ENCODE data around the gene GPSM3. TPM values are rescaled to one million over a fixed set of nuclear protein-coding genes. Genes with fewer than 3 reads are reported as not detected.

GPSM3 gene
- total and polyA plus RNA-seq, 2 of the 13 experiments (the other 11 are each of a cell fraction or from before 2014, with no cell fraction given) = 0.18 to 6.2 TPM

- TF ChIP-seq MAZ (IDR thresholded peaks at IDR 0.05; ENCODE audit: borderline replicate concordance, low read depth, low read length) (peak; percentile 88; the same call in 1 of the 2 replicates), MAZ (CRISPR knock-in tag; IDR thresholded peaks at IDR 0.05; ENCODE audit: low read depth) (peak; percentile 69; the same call in 1 of the 2 replicates), ZNF749 (CRISPR knock-in tag; IDR thresholded peaks at IDR 0.05; ENCODE audit: borderline replicate concordance) (no peak), SRY (CRISPR knock-in tag; IDR thresholded peaks at IDR 0.05) (no peak), NR0B2 (CRISPR knock-in tag; IDR thresholded peaks at IDR 0.05) (0 out of 2 replicates have a peak, but pooled peaks have one; percentile 33), ELK4 (CRISPR knock-in tag; IDR thresholded peaks at IDR 0.05; ENCODE audit: borderline replicate concordance) (no peak), PBX3 (CRISPR knock-in tag; IDR thresholded peaks at IDR 0.05; ENCODE audit: borderline replicate concordance) (no peak), SKI (IDR thresholded peaks at IDR 0.05; ENCODE audit: partially characterized antibody) (no peak), TEAD3 (CRISPR knock-in tag; optimal IDR thresholded peaks at IDR 0.05; ENCODE audit: borderline replicate concordance) (peak; percentile 48), ZNF296 (CRISPR knock-in tag; conservative IDR thresholded peaks at IDR 0.05) (no peak), ZBTB38 (CRISPR knock-in tag; IDR thresholded peaks at IDR 0.05) (no peak), ZNF274 (CRISPR knock-in tag; IDR thresholded peaks at IDR 0.05) (no peak), ARHGAP35 (CRISPR knock-in tag; IDR thresholded peaks at IDR 0.05; ENCODE audit: borderline replicate concordance) (0 out of 2 replicates have a peak, but pooled peaks have one; percentile 51), KMT2B (CRISPR knock-in tag; IDR thresholded peaks at IDR 0.05) (peak; percentile 48; the same call in 1 of the 2 replicates), ZBTB42 (CRISPR knock-in tag; IDR thresholded peaks at IDR 0.05) (no peak), RELA (CRISPR knock-in tag; IDR thresholded peaks at IDR 0.05) (peak; percentile 88; the same call in 1 of the 2 replicates), HIC2 (CRISPR knock-in tag; IDR thresholded peaks at IDR 0.05; ENCODE audit: low read depth) (no peak), ZNF670 (CRISPR knock-in tag; IDR thresholded peaks at IDR 0.05; ENCODE audit: borderline replicate concordance) (0 out of 2 replicates have a peak, but pooled peaks have one; percentile 23), MAFK (conservative IDR thresholded peaks at IDR 0.05 in 1 of 2, IDR thresholded peaks at IDR 0.05 in 1 of 2; ENCODE audit: low read length in 2 of 2) (no peak), DMTF1 (CRISPR knock-in tag; IDR thresholded peaks at IDR 0.05) (no peak), ATM (IDR thresholded peaks at IDR 0.05; ENCODE audit: borderline replicate concordance) (no peak), ZNF652 (CRISPR knock-in tag; IDR thresholded peaks at IDR 0.05; ENCODE audit: borderline replicate concordance, low read depth) (no peak)
Observed at GRCh38 chr6:32190054-32190851, 2.2 kb downstream of the GPSM3 start, which contains the start of gene PBX2 (continued).
